ENCODE data around the gene SOAT2. TPM values are rescaled to one million over a fixed set of nuclear protein-coding genes. Genes with fewer than 3 reads are reported as not detected.

Gene SOAT2
- total RNA-seq, 3 donors from 2014 or later, result 0.41 TPM; not detected in 2

GRCh38 chr12:53067993-53068770 is 35.1 kb upstream of the SOAT2 start:
- Histone ChIP-seq H3K4me1 (ENCODE audit: low read depth) (peaks cover 3% of the 10 kb centered on the region), H3K9me3 (no peaks in the 10 kb centered on the region), H3K4me3 (no peak overlapping the region), H3K36me3 (ENCODE audit: low read depth) (no peaks in the 10 kb centered on the region)
- intact Hi-C loops (cut with DNase I, micrococcal nuclease), result loop anchor here in 1 of 2 donors (5.0 to 10.0 kb wide), 2 partner anchors 34 to 127 kb away; partner anchors contain the start of gene SOAT2
- ATAC-seq, result no peak
- DNase-seq, result no peak
- TF ChIP-seq CTCF (IDR thresholded peaks at IDR 0.05), result no peak

DNA sequence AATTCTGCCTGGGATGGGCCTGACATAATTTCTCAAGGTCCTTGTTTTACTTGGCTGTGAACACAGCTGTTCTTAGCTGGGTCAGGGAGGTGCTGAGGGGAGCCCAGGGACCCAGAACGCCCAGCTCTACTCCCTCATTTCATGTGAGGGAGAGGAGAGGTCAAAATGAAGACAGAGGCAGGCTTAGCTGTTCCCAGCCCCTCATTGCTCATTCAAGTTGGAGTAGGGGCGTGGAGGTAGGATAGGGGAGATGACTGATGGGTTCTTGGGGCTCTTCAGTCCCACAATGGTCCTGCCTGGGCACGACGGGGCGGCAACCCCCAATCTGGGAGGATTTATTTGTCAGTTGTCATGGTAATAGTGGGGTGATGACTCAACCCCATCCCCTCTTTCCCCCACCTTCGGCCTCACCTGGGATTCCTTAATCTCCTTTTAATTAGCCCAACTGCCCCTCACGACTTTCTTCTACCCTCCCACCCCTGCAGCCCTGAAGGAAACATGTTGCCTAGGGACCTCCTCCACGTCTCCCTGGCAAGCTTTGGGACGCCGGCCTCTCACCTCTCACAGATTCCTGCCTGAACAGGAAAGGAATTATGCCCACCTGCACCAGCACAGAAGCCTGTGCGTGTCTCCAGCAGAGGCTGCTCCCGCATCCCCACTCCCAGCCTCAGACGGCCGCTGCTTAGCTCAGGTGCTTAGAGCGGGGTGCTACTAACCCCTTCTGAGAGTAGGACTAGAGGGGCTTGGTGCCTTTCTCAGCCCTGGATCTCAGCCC is 34.3 kb upstream of the SOAT2 start:
- H3K9me3 ChIP-seq, result no peaks in the 10 kb centered on the region
- intact Hi-C loops (cut with DNase I, micrococcal nuclease), result loop anchor here in 1 of 2 donors (5.0 to 10.0 kb wide), 2 partner anchors 33 to 126 kb away; partner anchors contain the start of gene SOAT2
- H3K36me3 ChIP-seq (ENCODE audit: low read depth), result no peaks in the 10 kb centered on the region
- DNase-seq (no peak), ATAC-seq (no peak)
- no peak overlapping the region for H3K4me3 ChIP-seq
- TF ChIP-seq CTCF (IDR thresholded peaks at IDR 0.05), result no peak
- H3K4me1 ChIP-seq (ENCODE audit: low read depth), result peaks cover 3% of the 10 kb centered on the region

- Histone ChIP-seq H3K4me3 (no peak overlapping the region), H3K36me3 (ENCODE audit: low read depth) (no peaks in the 10 kb centered on the region), H3K9me3 (no peaks in the 10 kb centered on the region), H3K4me1 (ENCODE audit: low read depth) (peaks cover 3% of the 10 kb centered on the region)
- DNase-seq (no peak), ATAC-seq (no peak)
- intact Hi-C loops (cut with DNase I, micrococcal nuclease), result loop anchor here in 1 of 2 donors (5.0 to 10.0 kb wide), 2 partner anchors 32 to 125 kb away; partner anchors contain the start of gene SOAT2
- TF ChIP-seq CTCF (IDR thresholded peaks at IDR 0.05), result no peak
Observed at GRCh38 chr12:53069621-53070410, 33.5 kb upstream of the SOAT2 start.

DNA sequence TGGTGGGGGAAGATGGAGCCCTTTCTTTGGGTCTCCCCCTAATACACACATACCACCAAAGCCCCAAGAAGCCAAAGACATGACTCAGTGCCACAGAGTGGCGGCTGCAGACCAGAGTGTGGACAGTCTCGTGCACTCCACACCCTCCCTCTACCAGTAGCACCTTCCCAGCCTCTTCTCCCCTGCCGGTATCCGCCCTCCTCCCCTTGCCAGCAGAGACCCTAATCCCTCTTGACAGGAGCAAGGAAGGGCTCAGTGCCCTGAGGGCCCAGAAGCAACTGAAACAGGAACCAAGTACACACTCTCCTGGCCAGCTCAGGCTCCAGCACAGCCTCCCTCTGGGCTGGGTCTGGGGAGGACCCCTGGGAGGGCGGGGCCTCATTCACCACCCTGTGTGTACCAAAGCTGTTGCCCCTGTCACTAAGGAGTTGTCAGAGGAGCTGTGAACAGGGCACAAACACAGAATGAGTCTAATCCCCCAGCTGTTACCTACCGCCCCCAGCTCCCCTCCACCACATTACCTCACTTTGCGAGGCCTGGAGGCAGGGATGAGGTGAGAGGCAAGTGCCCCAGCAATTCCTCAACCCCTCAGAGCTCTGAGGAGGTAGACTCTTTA is 32.3 kb upstream of the SOAT2 start:
- TF ChIP-seq CTCF (IDR thresholded peaks at IDR 0.05), result no peak
- DNase-seq (no peak), ATAC-seq (no peak)
- intact Hi-C loops (cut with DNase I, micrococcal nuclease), result no loop called here
- Histone ChIP-seq H3K36me3 (ENCODE audit: low read depth) (no peaks in the 10 kb centered on the region), H3K9me3 (no peaks in the 10 kb centered on the region), H3K4me3 (no peak overlapping the region), H3K4me1 (ENCODE audit: low read depth) (no peaks in the 10 kb centered on the region)

All from mucosa of descending colon (tissue), 3 donors.